ENCODE measurements around the gene NCKAP5.

NCKAP5 gene

GRCh38 chr2:133053541-133053940 is 514.7 kb downstream of the NCKAP5 start:
- no peaks in the 10 kb centered on the region for H3K27me3 ChIP-seq (replicated peaks; ENCODE audit: control insufficient read depth, insufficient read depth, low read length)
- H3K4me3 ChIP-seq (replicated peaks; ENCODE audit: low read depth, low read length): no peak overlapping the region
- no peak for TF ChIP-seq CTCF (IDR thresholded peaks at IDR 0.05; ENCODE audit: insufficient read depth, low read length, poor library complexity, severe bottlenecking)
- no peaks in the 10 kb centered on the region for H3K36me3 ChIP-seq (ENCODE audit: control insufficient read depth, insufficient read depth, low read length)
- DNase-seq (ENCODE audit: extremely low read depth, insufficient read length): no peak

GRCh38 chr2:133045787-133046186 is 522.5 kb downstream of the NCKAP5 start:
- Histone ChIP-seq H3K27me3 (replicated peaks; ENCODE audit: control insufficient read depth, insufficient read depth, low read length) (no peaks in the 10 kb centered on the region), H3K4me3 (replicated peaks; ENCODE audit: low read depth, low read length) (no peak overlapping the region), H3K36me3 (ENCODE audit: control insufficient read depth, insufficient read depth, low read length) (no peaks in the 10 kb centered on the region)
- no peak for TF ChIP-seq CTCF (IDR thresholded peaks at IDR 0.05; ENCODE audit: insufficient read depth, low read length, poor library complexity, severe bottlenecking)
- DNase-seq (ENCODE audit: extremely low read depth, insufficient read length): no peak

- no peaks in the 10 kb centered on the region for H3K36me3 ChIP-seq (ENCODE audit: control insufficient read depth, insufficient read depth, low read length)
- H3K27me3 ChIP-seq (replicated peaks; ENCODE audit: control insufficient read depth, insufficient read depth, low read length): no peaks in the 10 kb centered on the region
- no peak for TF ChIP-seq CTCF (IDR thresholded peaks at IDR 0.05; ENCODE audit: insufficient read depth, low read length, poor library complexity, severe bottlenecking)
- H3K4me3 ChIP-seq (replicated peaks; ENCODE audit: low read depth, low read length): no peak overlapping the region
- DNase-seq (ENCODE audit: extremely low read depth, insufficient read length): no peak
Observed at GRCh38 chr2:133044556-133044955, 523.7 kb downstream of the NCKAP5 start.

GRCh38 chr2:133040170-133040569 is 528.1 kb downstream of the NCKAP5 start:
- Histone ChIP-seq H3K27me3 (replicated peaks; ENCODE audit: control insufficient read depth, insufficient read depth, low read length) (no peaks in the 10 kb centered on the region), H3K4me3 (replicated peaks; ENCODE audit: low read depth, low read length) (no peak overlapping the region), H3K36me3 (ENCODE audit: control insufficient read depth, insufficient read depth, low read length) (no peaks in the 10 kb centered on the region)
- no peak for TF ChIP-seq CTCF (IDR thresholded peaks at IDR 0.05; ENCODE audit: insufficient read depth, low read length, poor library complexity, severe bottlenecking)
- no peak for DNase-seq (ENCODE audit: extremely low read depth, insufficient read length)

GRCh38 chr2:133039531-133039930 is 528.7 kb downstream of the NCKAP5 start:
- TF ChIP-seq CTCF (IDR thresholded peaks at IDR 0.05; ENCODE audit: insufficient read depth, low read length, poor library complexity, severe bottlenecking): no peak
- no peaks in the 10 kb centered on the region for H3K27me3 ChIP-seq (replicated peaks; ENCODE audit: control insufficient read depth, insufficient read depth, low read length)
- no peak overlapping the region for H3K4me3 ChIP-seq (replicated peaks; ENCODE audit: low read depth, low read length)
- H3K36me3 ChIP-seq (ENCODE audit: control insufficient read depth, insufficient read depth, low read length): no peaks in the 10 kb centered on the region
- DNase-seq (ENCODE audit: extremely low read depth, insufficient read length): no peak

- Histone ChIP-seq H3K36me3 (ENCODE audit: control insufficient read depth, insufficient read depth, low read length) (no peaks in the 10 kb centered on the region), H3K27me3 (replicated peaks; ENCODE audit: control insufficient read depth, insufficient read depth, low read length) (no peaks in the 10 kb centered on the region), H3K4me3 (replicated peaks; ENCODE audit: low read depth, low read length) (no peak overlapping the region)
- DNase-seq (ENCODE audit: extremely low read depth, insufficient read length): no peak
- TF ChIP-seq CTCF (IDR thresholded peaks at IDR 0.05; ENCODE audit: insufficient read depth, low read length, poor library complexity, severe bottlenecking): no peak
Observed at GRCh38 chr2:133026536-133027177, 541.6 kb downstream of the NCKAP5 start.

Measured in GM06990 (cell line).